ENCODE measurements around the gene ADK. TPM values are rescaled to one million over a fixed set of nuclear protein-coding genes. Genes with fewer than 3 reads are reported as not detected.

Gene ADK
- total RNA-seq, 1 donor from 2014 or later, result 28.5 TPM

GRCh38 chr10:74691164-74691563, 540.1 kb downstream of the ADK start:
- no peaks in the 10 kb centered on the region for H3K9me3 Mint-ChIP-seq
- H3K27ac Mint-ChIP-seq, result no peak overlapping the region
- no peaks in the 10 kb centered on the region for H3K36me3 Mint-ChIP-seq
- TF ChIP-seq CTCF (conservative IDR thresholded peaks at IDR 0.05), result no peak
- no peaks in the 10 kb centered on the region for H3K27me3 Mint-ChIP-seq
- H3K4me3 Mint-ChIP-seq, result no peak overlapping the region
- DNase-seq (ENCODE audit: extremely low spot score, unreplicated experiment), result no peak
- H3K4me1 Mint-ChIP-seq (ENCODE audit: unreplicated experiment), result no peaks in the 10 kb centered on the region

- no peak for DNase-seq (ENCODE audit: extremely low spot score, unreplicated experiment)
- Mint-ChIP-seq H3K27me3 (no peaks in the 10 kb centered on the region), H3K36me3 (peaks cover 4% of the 10 kb centered on the region), H3K27ac (no peak overlapping the region), H3K9me3 (no peaks in the 10 kb centered on the region), H3K4me1 (ENCODE audit: unreplicated experiment) (peaks cover 12% of the 10 kb centered on the region), H3K4me3 (no peak overlapping the region)
- TF ChIP-seq CTCF (conservative IDR thresholded peaks at IDR 0.05), result no peak
These were observed 553.8 kb downstream of the ADK start for GRCh38 chr10:74704629-74705357.

GRCh38 chr10:74705358-74705980, 554.4 kb downstream of the ADK start:
- TF ChIP-seq CTCF (conservative IDR thresholded peaks at IDR 0.05), result no peak
- Mint-ChIP-seq H3K4me1 (ENCODE audit: unreplicated experiment) (peaks cover 12% of the 10 kb centered on the region), H3K27ac (no peak overlapping the region), H3K36me3 (peaks cover 8% of the 10 kb centered on the region), H3K9me3 (no peaks in the 10 kb centered on the region), H3K27me3 (no peaks in the 10 kb centered on the region), H3K4me3 (no peak overlapping the region)
- DNase-seq (ENCODE audit: extremely low spot score, unreplicated experiment), result no peak

GRCh38 chr10:74706966-74707365, 555.9 kb downstream of the ADK start:
- H3K9me3 Mint-ChIP-seq, result peaks cover 4% of the 10 kb centered on the region
- H3K4me1 Mint-ChIP-seq (ENCODE audit: unreplicated experiment), result peaks cover 12% of the 10 kb centered on the region
- H3K36me3 Mint-ChIP-seq, result peaks cover 10% of the 10 kb centered on the region
- no peak overlapping the region for H3K27ac Mint-ChIP-seq
- no peak overlapping the region for H3K4me3 Mint-ChIP-seq
- H3K27me3 Mint-ChIP-seq, result no peaks in the 10 kb centered on the region
- DNase-seq (ENCODE audit: extremely low spot score, unreplicated experiment), result no peak
- TF ChIP-seq CTCF (conservative IDR thresholded peaks at IDR 0.05), result no peak

GRCh38 chr10:74708246-74708645, 557.2 kb downstream of the ADK start:
- no peak for TF ChIP-seq CTCF (conservative IDR thresholded peaks at IDR 0.05)
- H3K9me3 Mint-ChIP-seq, result peaks cover 4% of the 10 kb centered on the region
- H3K4me3 Mint-ChIP-seq, result no peak overlapping the region
- H3K36me3 Mint-ChIP-seq, result peaks cover 10% of the 10 kb centered on the region
- H3K27ac Mint-ChIP-seq, result no peak overlapping the region
- DNase-seq (ENCODE audit: extremely low spot score, unreplicated experiment), result no peak
- peaks cover 12% of the 10 kb centered on the region for H3K4me1 Mint-ChIP-seq (ENCODE audit: unreplicated experiment)
- H3K27me3 Mint-ChIP-seq, result no peaks in the 10 kb centered on the region
